ENCODE data around the gene STAT4.

The STAT4 gene

GRCh38 chr2:191105082-191105481 lies 45.7 kb downstream of the STAT4 start:
- no peaks in the 10 kb centered on the region for H3K9me3 ChIP-seq (ENCODE audit: control insufficient read depth, insufficient read depth, low read depth, low read length)
- no peaks in the 10 kb centered on the region for H3K4me1 ChIP-seq (ENCODE audit: control insufficient read depth, insufficient read depth, low read length)
- ChIA-PET POLR2A (no interaction called here), CTCF (interaction anchor here (0.5 kb wide), 1 partner anchor 22 kb away, joined by 3 read pairs; no protein-coding TSS in a partner anchor)
- no peak for TF ChIP-seq ZNF510 (tag by site-specific recombination; IDR thresholded peaks at IDR 0.05; ENCODE audit: insufficient replicate concordance)
- H3K4me3 ChIP-seq (ENCODE audit: low read depth, low read length) = no peak overlapping the region
- H3K36me3 ChIP-seq (ENCODE audit: control insufficient read depth in 2 of 2, insufficient read depth in 1 of 2, low read length in 2 of 2) = no peaks in the 10 kb centered on the region
- no peak overlapping the region for H3K27ac ChIP-seq (ENCODE audit: extremely low read depth, low read depth, low read length)

DNA sequence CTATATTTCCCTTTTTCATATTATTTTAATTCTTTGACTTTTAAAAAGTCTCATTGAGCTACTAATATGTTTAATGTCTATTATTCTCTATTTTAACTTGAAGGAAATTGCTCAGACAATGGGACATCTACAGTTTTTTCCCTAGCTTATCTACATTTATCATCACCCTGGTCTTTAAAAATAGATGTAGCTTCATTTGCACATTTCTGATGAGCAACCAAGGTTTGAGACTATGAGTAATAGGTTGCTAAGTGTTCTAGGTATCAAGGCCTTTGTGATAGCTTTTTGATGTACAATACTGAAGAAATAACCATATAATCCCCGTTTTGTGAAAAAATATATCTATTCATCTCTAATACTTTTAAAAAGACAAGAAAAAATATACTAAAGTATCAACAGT lies 47.0 kb downstream of the STAT4 start:
- CTCF ChIA-PET = interaction anchor here (1.0 kb wide), 1 partner anchor 55 kb away, joined by 3 read pairs; no protein-coding TSS in a partner anchor
- no peaks in the 10 kb centered on the region for H3K4me1 ChIP-seq (ENCODE audit: control insufficient read depth, insufficient read depth, low read length)

DNA sequence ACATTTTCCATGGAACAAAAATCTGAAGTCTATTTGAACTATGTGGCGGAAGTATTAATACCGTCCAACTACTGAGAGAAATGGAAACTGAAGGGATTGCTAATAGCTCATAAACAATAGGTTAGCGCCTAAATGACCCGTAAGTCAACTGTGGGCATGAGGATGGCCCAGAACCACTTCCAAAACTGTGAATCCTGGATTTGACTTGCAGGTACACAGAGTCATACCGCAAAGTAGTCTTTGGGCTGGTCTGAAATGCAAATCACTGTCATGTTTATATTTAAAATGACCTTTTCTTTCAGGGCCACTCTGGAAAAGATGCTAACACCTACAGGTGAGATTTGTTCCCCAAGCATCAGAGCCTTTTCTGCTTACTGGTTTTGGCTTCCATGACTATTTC lies 50.6 kb downstream of the STAT4 start:
- Histone ChIP-seq H3K4me3 (ENCODE audit: low read depth, low read length) (no peak overlapping the region), H3K27ac (ENCODE audit: extremely low read depth, low read depth, low read length) (no peak overlapping the region), H3K9me3 (ENCODE audit: control insufficient read depth, insufficient read depth, low read depth, low read length) (no peaks in the 10 kb centered on the region), H3K4me1 (ENCODE audit: control insufficient read depth, insufficient read depth, low read length) (no peaks in the 10 kb centered on the region), H3K36me3 (ENCODE audit: control insufficient read depth in 2 of 2, insufficient read depth in 1 of 2, low read length in 2 of 2) (no peaks in the 10 kb centered on the region)
- no peak for TF ChIP-seq ZBTB17 (tag by site-specific recombination; IDR thresholded peaks at IDR 0.05)
- TF ChIP-seq KLF16 (tag by site-specific recombination; IDR thresholded peaks at IDR 0.05) = no peak
- TF ChIP-seq ZNF580 (tag by site-specific recombination; IDR thresholded peaks at IDR 0.05) = no peak
- TF ChIP-seq ZNF292 (tag by site-specific recombination; IDR thresholded peaks at IDR 0.05; ENCODE audit: borderline replicate concordance, low read depth) = no peak
- ChIA-PET CTCF (interaction anchor here (0.7 to 1.0 kb wide), 3 partner anchors 55 to 97 kb away, joined by 3 to 4 read pairs (median 3); no protein-coding TSS in a partner anchor), POLR2A (no interaction called here)

More for the DNA sequence above, 47.0 kb downstream of the STAT4 start:
- H3K4me3 ChIP-seq (ENCODE audit: low read depth, low read length) = no peak overlapping the region
- TF ChIP-seq, protein P1, sequence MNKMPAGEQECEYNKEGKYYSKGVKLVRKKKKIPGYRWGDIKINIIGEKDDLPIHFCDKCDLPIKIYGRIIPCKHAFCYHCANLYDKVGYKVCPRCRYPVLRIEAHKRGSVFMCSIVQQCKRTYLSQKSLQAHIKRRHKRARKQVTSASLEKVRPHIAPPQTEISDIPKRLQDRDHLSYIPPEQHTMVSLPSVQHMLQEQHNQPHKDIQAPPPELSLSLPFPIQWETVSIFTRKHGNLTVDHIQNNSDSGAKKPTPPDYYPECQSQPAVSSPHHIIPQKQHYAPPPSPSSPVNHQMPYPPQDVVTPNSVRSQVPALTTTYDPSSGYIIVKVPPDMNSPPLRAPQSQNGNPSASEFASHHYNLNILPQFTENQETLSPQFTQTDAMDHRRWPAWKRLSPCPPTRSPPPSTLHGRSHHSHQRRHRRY (tag by site-specific recombination; IDR thresholded peaks at IDR 0.05) = no peak
- no peak for TF ChIP-seq RBAK (tag by site-specific recombination; IDR thresholded peaks at IDR 0.05)
- no peak for TF ChIP-seq ZNF548 (tag by site-specific recombination; IDR thresholded peaks at IDR 0.05)
- no peak for TF ChIP-seq ZNF501 (tag by site-specific recombination; IDR thresholded peaks at IDR 0.05)
- TF ChIP-seq, protein P2, sequence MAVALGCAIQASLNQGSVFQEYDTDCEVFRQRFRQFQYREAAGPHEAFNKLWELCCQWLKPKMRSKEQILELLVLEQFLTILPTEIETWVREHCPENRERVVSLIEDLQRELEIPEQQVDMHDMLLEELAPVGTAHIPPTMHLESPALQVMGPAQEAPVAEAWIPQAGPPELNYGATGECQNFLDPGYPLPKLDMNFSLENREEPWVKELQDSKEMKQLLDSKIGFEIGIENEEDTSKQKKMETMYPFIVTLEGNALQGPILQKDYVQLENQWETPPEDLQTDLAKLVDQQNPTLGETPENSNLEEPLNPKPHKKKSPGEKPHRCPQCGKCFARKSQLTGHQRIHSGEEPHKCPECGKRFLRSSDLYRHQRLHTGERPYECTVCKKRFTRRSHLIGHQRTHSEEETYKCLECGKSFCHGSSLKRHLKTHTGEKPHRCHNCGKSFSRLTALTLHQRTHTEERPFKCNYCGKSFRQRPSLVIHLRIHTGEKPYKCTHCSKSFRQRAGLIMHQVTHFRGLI (tag by site-specific recombination; IDR thresholded peaks at IDR 0.05) = no peak
- TF ChIP-seq ZNF350 (tag by site-specific recombination; IDR thresholded peaks at IDR 0.05) = no peak
- TF ChIP-seq MEIS1 (CRISPR knock-in tag; IDR thresholded peaks at IDR 0.05; ENCODE audit: borderline replicate concordance) = no peak
- no peak for TF ChIP-seq GLI4 (tag by site-specific recombination; IDR thresholded peaks at IDR 0.05)
- TF ChIP-seq, protein P3, sequence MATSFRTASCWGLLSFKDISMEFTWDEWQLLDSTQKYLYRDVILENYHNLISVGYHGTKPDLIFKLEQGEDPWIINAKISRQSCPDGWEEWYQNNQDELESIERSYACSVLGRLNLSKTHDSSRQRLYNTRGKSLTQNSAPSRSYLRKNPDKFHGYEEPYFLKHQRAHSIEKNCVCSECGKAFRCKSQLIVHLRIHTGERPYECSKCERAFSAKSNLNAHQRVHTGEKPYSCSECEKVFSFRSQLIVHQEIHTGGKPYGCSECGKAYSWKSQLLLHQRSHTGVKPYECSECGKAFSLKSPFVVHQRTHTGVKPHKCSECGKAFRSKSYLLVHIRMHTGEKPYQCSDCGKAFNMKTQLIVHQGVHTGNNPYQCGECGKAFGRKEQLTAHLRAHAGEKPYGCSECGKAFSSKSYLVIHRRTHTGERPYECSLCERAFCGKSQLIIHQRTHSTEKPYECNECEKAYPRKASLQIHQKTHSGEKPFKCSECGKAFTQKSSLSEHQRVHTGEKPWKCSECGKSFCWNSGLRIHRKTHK (tag by site-specific recombination; IDR thresholded peaks at IDR 0.05) = no peak
- TF ChIP-seq ZBTB20 (tag by site-specific recombination; IDR thresholded peaks at IDR 0.05) = no peak
- no peak for TF ChIP-seq KLF9 (tag by site-specific recombination; IDR thresholded peaks at IDR 0.05; ENCODE audit: low read depth)
- TF ChIP-seq ZBTB17 (tag by site-specific recombination; IDR thresholded peaks at IDR 0.05) = no peak
- TF ChIP-seq ZNF140 (tag by site-specific recombination; IDR thresholded peaks at IDR 0.05) = no peak
- no peak for TF ChIP-seq ZNF146 (tag by site-specific recombination; IDR thresholded peaks at IDR 0.05)
- no peak for TF ChIP-seq ZNF624 (tag by site-specific recombination; IDR thresholded peaks at IDR 0.05)
- no peak for TF ChIP-seq WT1 (tag by site-specific recombination; IDR thresholded peaks at IDR 0.05)
- H3K9me3 ChIP-seq (ENCODE audit: control insufficient read depth, insufficient read depth, low read depth, low read length) = no peaks in the 10 kb centered on the region
- no peak overlapping the region for H3K27ac ChIP-seq (ENCODE audit: extremely low read depth, low read depth, low read length)
- H3K36me3 ChIP-seq (ENCODE audit: control insufficient read depth in 2 of 2, insufficient read depth in 1 of 2, low read length in 2 of 2) = no peaks in the 10 kb centered on the region
- POLR2A ChIA-PET = no interaction called here

All from HEK293 (cell line).